ENCODE data around the gene NECAB3.

DNA sequence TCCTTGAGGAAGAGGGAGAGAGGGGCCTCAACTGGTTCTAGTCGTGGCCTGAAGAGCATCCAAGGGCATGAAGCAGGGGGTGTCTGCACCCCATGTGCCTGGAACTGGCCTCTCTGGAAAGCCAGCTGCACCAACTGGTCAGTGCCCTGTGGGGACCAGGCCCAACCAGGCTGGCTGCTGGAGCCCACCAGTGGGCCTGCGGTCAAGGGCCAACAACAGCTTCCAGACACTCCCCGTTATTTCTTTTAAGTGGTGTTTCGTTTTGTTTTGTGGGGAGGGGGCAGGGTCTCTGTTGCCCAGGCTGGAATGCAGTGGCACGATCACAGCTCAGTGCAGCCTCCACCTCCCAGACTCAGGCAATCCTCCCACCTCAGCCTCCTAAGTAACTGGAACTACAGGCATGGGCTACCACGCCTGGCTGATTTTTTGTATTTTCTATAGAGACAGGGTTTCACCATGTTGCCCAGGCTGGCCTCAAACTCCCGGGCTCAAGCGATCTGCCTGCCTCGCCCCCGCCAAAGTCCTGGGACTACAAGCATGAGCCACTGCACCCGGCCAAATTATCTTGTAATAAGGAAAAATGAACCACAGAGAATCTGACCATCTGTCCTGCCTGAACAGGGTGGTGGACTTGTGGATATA, 24.0 kb downstream of the NECAB3 start:
- TF ChIP-seq, protein P1, sequence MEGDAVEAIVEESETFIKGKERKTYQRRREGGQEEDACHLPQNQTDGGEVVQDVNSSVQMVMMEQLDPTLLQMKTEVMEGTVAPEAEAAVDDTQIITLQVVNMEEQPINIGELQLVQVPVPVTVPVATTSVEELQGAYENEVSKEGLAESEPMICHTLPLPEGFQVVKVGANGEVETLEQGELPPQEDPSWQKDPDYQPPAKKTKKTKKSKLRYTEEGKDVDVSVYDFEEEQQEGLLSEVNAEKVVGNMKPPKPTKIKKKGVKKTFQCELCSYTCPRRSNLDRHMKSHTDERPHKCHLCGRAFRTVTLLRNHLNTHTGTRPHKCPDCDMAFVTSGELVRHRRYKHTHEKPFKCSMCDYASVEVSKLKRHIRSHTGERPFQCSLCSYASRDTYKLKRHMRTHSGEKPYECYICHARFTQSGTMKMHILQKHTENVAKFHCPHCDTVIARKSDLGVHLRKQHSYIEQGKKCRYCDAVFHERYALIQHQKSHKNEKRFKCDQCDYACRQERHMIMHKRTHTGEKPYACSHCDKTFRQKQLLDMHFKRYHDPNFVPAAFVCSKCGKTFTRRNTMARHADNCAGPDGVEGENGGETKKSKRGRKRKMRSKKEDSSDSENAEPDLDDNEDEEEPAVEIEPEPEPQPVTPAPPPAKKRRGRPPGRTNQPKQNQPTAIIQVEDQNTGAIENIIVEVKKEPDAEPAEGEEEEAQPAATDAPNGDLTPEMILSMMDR (IDR thresholded peaks at IDR 0.05), result no peak
- TF ChIP-seq POLR2A (IDR thresholded peaks at IDR 0.05), result no peak
